Cardiac septum (tissue), 1 donor: ENCODE measurements around the gene ROPN1. TPM values are rescaled to one million over a fixed set of nuclear protein-coding genes. Genes with fewer than 3 reads are reported as not detected.

ENCODE experiments used
- DNase-seq: peaks from one replicate; pipeline ENCODE4 v3.0.0-alpha.2; 2020; ENCODE audit warnings: low spot score
- intact Hi-C: fragments of 100-400 bp; cut with DNase I; formaldehyde crosslinking; loops from one replicate; pipeline ENCODE4 v1.14.0; 2022
- total RNA-seq: library from RNA; stranded (reverse); fragmentation: NEBNext Ultra II Directional; extraction: Animal tissue kit (Norgen Biotek cat#: 25700); gene quantifications from one replicate; pipeline ENCODE4 v1.2.1, GENCODE V29; 2021
- donor health status: DM: no; HTN: no; CAD: no.

Gene ROPN1
- total RNA-seq, 1 donor from 2014 or later = not detected

- intact Hi-C loops = no loop called here
- DNase-seq = no peak
Observed at GRCh38 chr3:123953735-123954134, 38.2 kb downstream of the ROPN1 start.

DNA sequence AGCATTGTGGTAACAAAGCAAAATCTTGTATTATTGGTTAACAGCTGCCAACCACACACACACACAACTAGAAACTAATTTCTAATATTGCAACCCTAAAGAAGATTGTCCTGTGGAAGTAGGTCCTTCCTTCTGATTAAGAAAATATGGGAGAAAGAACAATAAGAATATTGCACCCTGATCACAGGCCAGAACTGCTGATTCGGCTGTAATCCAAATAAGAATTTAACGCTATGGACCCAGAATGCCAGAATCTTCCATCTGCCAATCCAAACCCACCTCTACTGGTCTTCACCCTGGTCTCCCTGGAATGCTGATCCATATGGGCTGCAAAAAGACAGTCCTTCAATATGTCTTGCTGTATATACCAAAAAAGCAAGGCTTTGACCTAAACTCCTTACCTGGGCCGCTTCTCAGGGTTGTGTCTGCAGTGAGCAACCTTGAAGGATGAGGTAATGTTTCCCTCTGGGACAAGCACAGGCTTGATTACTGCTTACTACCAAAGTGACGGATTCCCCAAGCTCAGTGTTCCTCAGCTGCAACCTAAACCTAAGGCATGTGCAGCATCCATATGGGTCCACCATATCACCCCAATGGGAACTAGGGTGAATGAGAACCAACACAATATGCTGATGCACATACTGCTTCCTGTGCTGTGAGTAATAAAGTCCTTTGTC, 38.9 kb downstream of the ROPN1 start:
- intact Hi-C loops = no loop called here
- no peak for DNase-seq

- intact Hi-C loops = no loop called here
- no peak for DNase-seq
Observed at GRCh38 chr3:123951522-123952447, 40.1 kb downstream of the ROPN1 start.

DNA sequence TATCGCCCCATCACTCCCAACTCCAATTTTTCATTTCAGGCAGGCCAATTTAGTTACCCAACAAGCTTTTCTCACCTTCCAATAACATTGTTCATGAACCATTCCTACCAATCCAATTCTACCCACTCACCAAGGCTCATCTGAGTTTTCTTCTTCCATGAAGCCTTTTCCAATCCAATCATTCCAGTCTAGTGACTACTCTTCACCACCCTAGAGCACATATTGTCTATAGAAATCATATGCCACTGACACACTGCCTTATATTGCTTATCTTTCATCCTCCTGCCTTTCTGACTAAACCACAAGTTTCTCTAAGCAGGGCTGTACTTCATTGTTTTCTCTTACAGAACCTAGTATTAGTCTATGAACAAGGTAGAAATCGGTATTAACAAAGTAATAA, 42.3 kb downstream of the ROPN1 start:
- intact Hi-C loops = no loop called here
- DNase-seq = no peak

- DNase-seq = no peak
- intact Hi-C loops = no loop called here
Observed at GRCh38 chr3:123948449-123948848, 43.5 kb downstream of the ROPN1 start.

- DNase-seq = no peak
- intact Hi-C loops = no loop called here
Observed at GRCh38 chr3:123947482-123947881, 44.4 kb downstream of the ROPN1 start.

- intact Hi-C loops = no loop called here
Observed at GRCh38 chr3:123941542-123941941, 50.4 kb downstream of the ROPN1 start.

DNA sequence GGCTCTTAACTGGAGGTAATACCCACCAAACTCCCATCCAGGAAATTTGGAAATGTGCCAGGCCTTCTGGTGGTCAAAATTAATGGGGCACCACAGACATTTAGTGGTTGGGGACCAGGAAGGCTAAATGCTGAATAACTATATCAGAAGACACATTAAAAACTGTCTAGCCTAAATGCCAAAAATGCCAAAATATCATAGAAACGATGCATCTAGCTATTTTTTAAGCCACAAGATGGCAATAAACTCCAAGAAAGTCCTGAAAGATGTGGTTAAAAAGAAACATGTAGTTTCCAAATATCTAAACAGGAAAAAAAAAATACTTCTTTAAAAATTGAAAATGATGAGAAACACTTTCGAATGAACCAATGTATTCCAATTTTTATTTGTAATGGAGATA, 50.8 kb downstream of the ROPN1 start:
- intact Hi-C loops = no loop called here

More at GRCh38 chr3:123941542-123941941, 50.4 kb downstream of the ROPN1 start:
- no peak for DNase-seq

GRCh38 chr3:123939706-123940105, 52.2 kb downstream of the ROPN1 start:
- DNase-seq = no peak
- intact Hi-C loops = no loop called here

More for the DNA sequence above, 50.8 kb downstream of the ROPN1 start:
- no peak for DNase-seq

- DNase-seq = no peak
- intact Hi-C loops = no loop called here
Observed at GRCh38 chr3:123936400-123936799, 55.5 kb downstream of the ROPN1 start.

- no peak for DNase-seq
- intact Hi-C loops = no loop called here
Observed at GRCh38 chr3:123935830-123936229, 56.1 kb downstream of the ROPN1 start.

GRCh38 chr3:123934250-123934649, 57.7 kb downstream of the ROPN1 start:
- no peak for DNase-seq
- intact Hi-C loops = no loop called here

GRCh38 chr3:123930445-123930844, 61.5 kb downstream of the ROPN1 start:
- DNase-seq = no peak
- intact Hi-C loops = no loop called here

DNA sequence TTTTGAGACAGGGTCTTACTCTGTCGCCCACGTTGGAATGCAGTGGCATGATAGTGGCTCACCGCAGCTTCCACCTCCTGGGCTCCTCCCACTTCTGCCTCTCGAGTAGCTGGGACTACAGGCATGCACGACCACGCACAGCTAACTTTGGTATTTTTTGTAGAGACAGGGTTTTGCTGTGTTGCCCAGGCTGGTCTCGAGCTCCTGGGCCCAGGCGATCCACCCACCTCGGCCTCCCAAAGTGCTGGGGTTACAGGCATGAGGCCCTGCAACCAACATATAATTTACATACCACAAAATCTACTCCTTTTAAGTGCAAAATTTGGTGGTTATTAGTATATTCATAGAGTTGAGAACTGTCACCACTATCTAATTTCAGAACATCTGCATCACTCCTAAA, 62.6 kb downstream of the ROPN1 start:
- intact Hi-C loops = no loop called here
- DNase-seq = no peak

DNA sequence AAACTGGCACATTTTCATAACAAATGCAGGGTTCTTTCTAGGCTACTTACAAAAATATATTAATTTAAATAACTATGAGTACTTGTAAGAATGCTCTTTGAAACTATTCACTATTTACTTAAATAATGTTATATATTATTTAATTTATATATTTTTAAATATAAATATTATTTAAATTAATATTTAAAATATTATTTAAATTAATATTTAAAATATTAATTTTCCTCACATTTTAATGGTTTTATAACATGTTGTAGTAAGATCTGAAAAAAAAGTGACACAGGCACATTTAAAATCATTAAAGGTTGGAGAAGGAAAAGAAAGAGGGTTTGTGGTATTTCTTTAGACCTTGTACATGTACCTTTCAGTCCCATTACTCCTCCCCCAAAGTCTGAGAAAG, 65.5 kb downstream of the ROPN1 start:
- intact Hi-C loops = no loop called here
- no peak for DNase-seq

GRCh38 chr3:123920868-123921267, 71.1 kb downstream of the ROPN1 start:
- intact Hi-C loops = no loop called here

GRCh38 chr3:123920383-123920782, 71.5 kb downstream of the ROPN1 start:
- intact Hi-C loops = no loop called here
- DNase-seq = no peak

More at GRCh38 chr3:123920868-123921267, 71.1 kb downstream of the ROPN1 start:
- no peak for DNase-seq

DNA sequence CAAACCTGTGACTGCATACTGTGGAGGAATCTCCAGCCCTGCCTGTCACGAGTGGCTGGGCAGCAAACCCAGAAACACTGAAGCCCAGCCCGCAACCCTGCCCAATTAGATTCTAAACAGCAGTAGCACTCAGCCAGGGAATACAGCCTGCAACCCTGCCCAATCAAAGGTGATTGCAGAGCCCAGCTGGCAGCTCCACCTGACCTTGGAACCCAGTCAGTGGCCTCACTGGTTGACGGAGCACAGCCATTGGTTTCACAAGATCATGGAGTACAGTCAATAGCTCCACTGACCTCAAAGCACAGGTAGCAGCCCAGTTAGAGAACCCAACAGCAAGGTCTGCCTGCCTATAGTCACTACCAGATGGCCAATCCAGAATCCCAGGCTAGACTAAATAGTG, 72.6 kb downstream of the ROPN1 start:
- intact Hi-C loops = no loop called here
- no peak for DNase-seq
